Neural progenitor cell (in vitro differentiated cells): Measurements from ENCODE around the gene FCSK. TPM values are rescaled to one million over a fixed set of nuclear protein-coding genes. Genes with fewer than 3 reads are reported as not detected.

Experiments
- DNase-seq: peaks from one replicate; pipeline ENCODE4 v3.0.0-alpha.2; 2016; ENCODE audit warnings: low spot score
- H2AFZ ChIP-seq: fragments of 200-600 bp; sonication (generic); replicated peaks from 2 replicates; pipeline ENCODE4 v1.6.1; 2016; ENCODE audit warnings: antibody characterized with exemption
- H3F3A ChIP-seq: fragments of 200-600 bp; sonication (generic); 2 replicates; pipeline ENCODE4 v1.6.1; 2016; ENCODE audit warnings: antibody characterized with exemption, low read depth
- H3K27ac ChIP-seq: fragments of 200-600 bp; sonication (generic); 2 replicates; pipeline ENCODE4 v1.5.1; 2016; ENCODE audit warnings: mild to moderate bottlenecking
- H3K27me3 ChIP-seq: fragments of 200-600 bp; sonication (generic); 2 replicates; pipeline ENCODE4 v1.6.1; 2016; ENCODE audit warnings: mild to moderate bottlenecking, moderate library complexity
- H3K36me3 ChIP-seq: fragments of 200-600 bp; sonication (generic); 2 replicates; pipeline ENCODE4 v1.5.1; 2016
- H3K4me1 ChIP-seq: fragments of 200-600 bp; sonication (generic); 2 replicates; pipeline ENCODE4 v1.6.1; 2016; ENCODE audit warnings: mixed run types
- H3K4me2 ChIP-seq: fragments of 200-600 bp; sonication (generic); 2 replicates; pipeline ENCODE4 v1.6.1; 2016
- H3K4me3 ChIP-seq: fragments of 200-600 bp; sonication (generic); 2 replicates; pipeline ENCODE4 v1.5.1; 2016
- H3K79me2 ChIP-seq: fragments of 200-600 bp; sonication (generic); 2 replicates; pipeline ENCODE4 v1.6.1; 2016; ENCODE audit warnings: low read depth
- H3K9ac ChIP-seq: fragments of 200-600 bp; sonication (generic); 2 replicates; pipeline ENCODE4 v1.6.1; 2016
- H3K9me3 ChIP-seq: fragments of 200-600 bp; sonication (generic); 2 replicates; pipeline ENCODE4 v1.5.1; 2016; ENCODE audit warnings: low read depth
- H4K20me1 ChIP-seq: fragments of 200-600 bp; sonication (generic); 2 replicates; pipeline ENCODE4 v1.6.1; 2016; ENCODE audit warnings: low read depth
- H3K27ac Mint-ChIP-seq: 3 replicates; pipeline ENCODE4 v1.8.0; 2021; ENCODE audit warnings: mixed read lengths
- H3K27me3 Mint-ChIP-seq: 2 replicates; pipeline ENCODE4 v1.8.0; 2022; ENCODE audit warnings: low read depth, mild to moderate bottlenecking, inconsistent platforms, moderate library complexity, mixed read lengths; ENCODE audit not compliant: insufficient read depth
- H3K36me3 Mint-ChIP-seq: 3 replicates; pipeline ENCODE4 v1.8.0; 2021; ENCODE audit warnings: mixed read lengths
- H3K4me1 Mint-ChIP-seq: 3 replicates; pipeline ENCODE4 v1.8.0; 2021; ENCODE audit warnings: mixed read lengths
- H3K4me3 Mint-ChIP-seq: 3 replicates; pipeline ENCODE4 v1.8.0; 2021; ENCODE audit warnings: mild to moderate bottlenecking, moderate library complexity, mixed read lengths
- H3K9me3 Mint-ChIP-seq: 3 replicates; pipeline ENCODE4 v1.8.0; 2020; ENCODE audit warnings: mixed read lengths
- CTCF ChIP-seq: fragments of 200-600 bp; sonication (generic); IDR thresholded peaks from 2 replicates; pipeline ENCODE4 v1.5.1; 2017; ENCODE audit warnings: antibody characterized with exemption, mild to moderate bottlenecking
- EZH2 ChIP-seq: fragments of 200-600 bp; sonication (generic); IDR thresholded peaks from 2 replicates; pipeline ENCODE4 v1.6.1; 2017; ENCODE audit warnings: antibody characterized with exemption, mild to moderate bottlenecking, moderate library complexity
- EZH2phosphoT487 ChIP-seq: fragments of 200-600 bp; sonication (generic); IDR thresholded peaks from 2 replicates; pipeline ENCODE4 v1.6.1; 2017; ENCODE audit warnings: antibody characterized with exemption
- total RNA-seq: library from RNA; depleted of rRNA; stranded (reverse); fragments of >200 nt; gene quantifications from 2 replicates; pipeline ENCODE4 v1.2.3, GENCODE V29; 2015; ENCODE audit warnings: low replicate concordance

The FCSK gene
- total RNA-seq, 1 donor from 2014 or later, result 11.0 TPM

- Mint-ChIP-seq H3K4me3 (no peak overlapping the region), H3K4me1 (no peaks in the 10 kb centered on the region), H3K27ac (no peak overlapping the region), H3K36me3 (peaks cover 11% of the 10 kb centered on the region), H3K9me3 (no peaks in the 10 kb centered on the region), H3K27me3 (no peaks in the 10 kb centered on the region)
- no peaks in the 10 kb centered on the region for H3K9me3 ChIP-seq
- no peak overlapping the region for H3K4me3 ChIP-seq
- H3K36me3 ChIP-seq, result no peaks in the 10 kb centered on the region
- no peak for DNase-seq
- H3K4me1 ChIP-seq, result no peaks in the 10 kb centered on the region
- H3K9ac ChIP-seq, result no peak overlapping the region
- no peaks in the 10 kb centered on the region for H4K20me1 ChIP-seq
- no peaks in the 10 kb centered on the region for H3F3A ChIP-seq
- no peaks in the 10 kb centered on the region for H3K79me2 ChIP-seq
- no peak for TF ChIP-seq EZH2
- TF ChIP-seq EZH2phosphoT487, result no peak
- TF ChIP-seq CTCF, result no peak
- no peak overlapping the region for H2AFZ ChIP-seq
- H3K27me3 ChIP-seq, result no peaks in the 10 kb centered on the region
- no peak overlapping the region for H3K4me2 ChIP-seq
- H3K27ac ChIP-seq, result no peak overlapping the region
Observed at GRCh38 chr16:70481929-70482536, 27.6 kb downstream of the FCSK start.

GRCh38 chr16:70482624-70483023 lies 28.2 kb downstream of the FCSK start:
- H3F3A ChIP-seq, result no peaks in the 10 kb centered on the region
- H3K4me1 Mint-ChIP-seq, result no peaks in the 10 kb centered on the region
- no peaks in the 10 kb centered on the region for H3K27me3 ChIP-seq
- no peaks in the 10 kb centered on the region for H4K20me1 ChIP-seq
- no peak overlapping the region for H3K9ac ChIP-seq
- no peaks in the 10 kb centered on the region for H3K9me3 ChIP-seq
- no peak for DNase-seq
- peaks cover 11% of the 10 kb centered on the region for H3K36me3 Mint-ChIP-seq
- H3K27ac Mint-ChIP-seq, result no peak overlapping the region
- no peaks in the 10 kb centered on the region for H3K9me3 Mint-ChIP-seq
- H3K27me3 Mint-ChIP-seq, result no peaks in the 10 kb centered on the region
- TF ChIP-seq CTCF, result no peak
- TF ChIP-seq EZH2phosphoT487, result no peak
- H3K4me3 Mint-ChIP-seq, result no peak overlapping the region
- H3K4me3 ChIP-seq, result no peak overlapping the region
- H2AFZ ChIP-seq, result no peak overlapping the region
- no peak overlapping the region for H3K27ac ChIP-seq
- no peaks in the 10 kb centered on the region for H3K79me2 ChIP-seq
- no peaks in the 10 kb centered on the region for H3K4me1 ChIP-seq
- H3K36me3 ChIP-seq, result no peaks in the 10 kb centered on the region
- H3K4me2 ChIP-seq, result no peak overlapping the region

GRCh38 chr16:70483426-70483825 lies 29.0 kb downstream of the FCSK start:
- no peak overlapping the region for H3K4me3 ChIP-seq
- H3K27ac ChIP-seq, result no peak overlapping the region
- no peaks in the 10 kb centered on the region for H3K79me2 ChIP-seq
- no peaks in the 10 kb centered on the region for H4K20me1 ChIP-seq
- H3K9ac ChIP-seq, result no peak overlapping the region
- Mint-ChIP-seq H3K4me3 (no peak overlapping the region), H3K36me3 (peaks cover 8% of the 10 kb centered on the region), H3K27ac (no peak overlapping the region), H3K9me3 (no peaks in the 10 kb centered on the region), H3K4me1 (no peaks in the 10 kb centered on the region), H3K27me3 (peaks cover 3% of the 10 kb centered on the region)
- H3K4me1 ChIP-seq, result no peaks in the 10 kb centered on the region
- no peaks in the 10 kb centered on the region for H3K36me3 ChIP-seq
- TF ChIP-seq EZH2 (no peak), EZH2phosphoT487 (no peak), CTCF (no peak)
- DNase-seq, result no peak
- H3K9me3 ChIP-seq, result no peaks in the 10 kb centered on the region
- H3K4me2 ChIP-seq, result no peak overlapping the region
- no peaks in the 10 kb centered on the region for H3K27me3 ChIP-seq
- H3F3A ChIP-seq, result no peaks in the 10 kb centered on the region
- H2AFZ ChIP-seq, result no peak overlapping the region
